KOPT-K1 (cell line): ENCODE measurements around the gene MAGED4B.
"Not testable (repeated sequence)": the region's sequence is repeated elsewhere in the genome, so short reads cannot be mapped to it uniquely, and the experiment has no call there.

Experiments used
- H3K27ac ChIP-seq: fragments of 200-600 bp; sonication (generic); 2 replicates; pipeline ENCODE4 v1.5.1; 2016; ENCODE audit warnings: antibody characterized with exemption, mild to moderate bottlenecking, low read depth, low read length; ENCODE audit not compliant: poor library complexity, severe bottlenecking
- H3K36me3 ChIP-seq: fragments of 200-600 bp; sonication (generic); 2 replicates; pipeline ENCODE4 v1.5.1; 2017; ENCODE audit warnings: antibody characterized with exemption, mild to moderate bottlenecking, low read length, moderate library complexity; ENCODE audit not compliant: insufficient read depth
- H3K9me3 ChIP-seq: fragments of 200-600 bp; sonication (generic); 2 replicates; pipeline ENCODE4 v1.5.1; 2017; ENCODE audit warnings: antibody characterized with exemption, low read length, mild to moderate bottlenecking; ENCODE audit not compliant: insufficient read depth, poor library complexity, severe bottlenecking

Gene MAGED4B

GRCh38 chrX:52068666-52069640 lies at the start of gene MAGED4B:
Gene MAGED4B (minus strand): TSS chrX:52069183. CDS start chrX:52068172, 1,011 bp downstream.
- not testable (repeated sequence) for H3K9me3 ChIP-seq, H3K27ac ChIP-seq, H3K36me3 ChIP-seq

GRCh38 chrX:52118262-52118661 lies 49.3 kb upstream of the MAGED4B start:
- H3K36me3 ChIP-seq: no peaks in the 10 kb centered on the region
- H3K9me3 ChIP-seq: no peaks in the 10 kb centered on the region
- no peak overlapping the region for H3K27ac ChIP-seq

- Histone ChIP-seq H3K36me3 (no peaks in the 10 kb centered on the region), H3K9me3 (no peaks in the 10 kb centered on the region), H3K27ac (no peak overlapping the region)
Observed at GRCh38 chrX:52082578-52082977, 13.6 kb upstream of the MAGED4B start.

- Histone ChIP-seq H3K36me3 (no peaks in the 10 kb centered on the region), H3K9me3 (no peaks in the 10 kb centered on the region), H3K27ac (no peak overlapping the region)
Observed at GRCh38 chrX:52078131-52078530, 9.1 kb upstream of the MAGED4B start.

- not testable (repeated sequence) for H3K36me3 ChIP-seq, H3K27ac ChIP-seq, H3K9me3 ChIP-seq
Observed at GRCh38 chrX:52042288-52042687, 26.7 kb downstream of the MAGED4B start.

GRCh38 chrX:52034211-52034610 lies 34.8 kb downstream of the MAGED4B start:
- H3K9me3 ChIP-seq: no peaks in the 10 kb centered on the region
- H3K27ac ChIP-seq: no peak overlapping the region
- no peaks in the 10 kb centered on the region for H3K36me3 ChIP-seq

GRCh38 chrX:52031371-52031770 lies 37.6 kb downstream of the MAGED4B start:
- Histone ChIP-seq H3K36me3 (no peaks in the 10 kb centered on the region), H3K27ac (no peak overlapping the region), H3K9me3 (no peaks in the 10 kb centered on the region)

- Histone ChIP-seq H3K9me3 (no peaks in the 10 kb centered on the region), H3K27ac (no peak overlapping the region), H3K36me3 (no peaks in the 10 kb centered on the region)
Observed at GRCh38 chrX:52015794-52016193, 53.2 kb downstream of the MAGED4B start.
